Measurements from ENCODE around the gene MAP1LC3C. TPM values are rescaled to one million over a fixed set of nuclear protein-coding genes. Genes with fewer than 3 reads are reported as not detected.
"Not testable (repeated sequence)": the region's sequence is repeated elsewhere in the genome, so short reads cannot be mapped to it uniquely, and the experiment has no call there.

MAP1LC3C gene
- polyA plus RNA-seq, 1 donor: 25.8 TPM

GRCh38 chr1:241992734-241993133 lies 6.2 kb downstream of the MAP1LC3C start:
- DNase-seq: no peak

GRCh38 chr1:241990040-241990439 lies 8.9 kb downstream of the MAP1LC3C start:
- peak; percentile 92 for DNase-seq

- DNase-seq: not testable (repeated sequence)
These were observed 10.4 kb downstream of the MAP1LC3C start for GRCh38 chr1:241988389-241988930.

- DNase-seq: no peak
These were observed 13.1 kb downstream of the MAP1LC3C start for GRCh38 chr1:241985787-241986186.

GRCh38 chr1:241979926-241980325 lies 19.0 kb downstream of the MAP1LC3C start:
- DNase-seq: no peak

- DNase-seq: no peak
These were observed 19.8 kb downstream of the MAP1LC3C start for GRCh38 chr1:241979071-241979470.

GRCh38 chr1:241976229-241976628 lies 22.7 kb downstream of the MAP1LC3C start:
- no peak for DNase-seq

GRCh38 chr1:241972703-241973369 lies 26.1 kb downstream of the MAP1LC3C start:
- DNase-seq: peak; percentile 66

- no peak for DNase-seq
These were observed 30.3 kb downstream of the MAP1LC3C start for GRCh38 chr1:241968611-241969010.

GRCh38 chr1:241964550-241965282 lies 34.2 kb downstream of the MAP1LC3C start:
- no peak for DNase-seq

- no peak for DNase-seq
These were observed 35.2 kb downstream of the MAP1LC3C start for GRCh38 chr1:241963722-241964121.

GRCh38 chr1:241962153-241962552 lies 36.7 kb downstream of the MAP1LC3C start:
- DNase-seq: no peak

- DNase-seq: no peak
These were observed 41.0 kb downstream of the MAP1LC3C start, which contains the start of gene BECN2 for GRCh38 chr1:241957692-241958494. Gene BECN2, plus strand, starts transcription at chr1:241957767. Its CDS starts 0 bp downstream, at chr1:241957767.

GRCh38 chr1:241950390-241950789 lies 48.5 kb downstream of the MAP1LC3C start:
- DNase-seq: no peak

- peak; percentile 63 for DNase-seq
These were observed 51.5 kb downstream of the MAP1LC3C start for GRCh38 chr1:241947354-241947753.

Other genes starting within 250 kb of the MAP1LC3C start
- 7.0 TPM for gene EXO1, start 150.9 kb downstream of the MAP1LC3C start, polyA plus RNA-seq (ENCODE audit: insufficient read length)
- gene BECN2, start 41.3 kb downstream of the MAP1LC3C start, polyA plus RNA-seq (ENCODE audit: insufficient read length): 1.1 TPM